Ectodermal cell (in vitro differentiated cells): Measurements from ENCODE around the gene POLR1A.
"Not testable (repeated sequence)": the region's sequence is repeated elsewhere in the genome, so short reads cannot be mapped to it uniquely, and the experiment has no call there.

ENCODE experiments used
- H3K27ac ChIP-seq: 2 replicates; pipeline ENCODE4 v1.7.0; 2013; ENCODE audit warnings: mild to moderate bottlenecking, low read depth, low read length; ENCODE audit not compliant: insufficient read depth, poor library complexity, severe bottlenecking
- H3K27me3 ChIP-seq: 2 replicates; pipeline ENCODE4 v1.7.0; 2013; ENCODE audit warnings: mild to moderate bottlenecking, low read length; ENCODE audit not compliant: insufficient read depth, control insufficient read depth, poor library complexity, severe bottlenecking
- H3K36me3 ChIP-seq: one replicate; pipeline ENCODE4 v1.7.0; 2013; ENCODE audit warnings: low read length; ENCODE audit not compliant: control insufficient read depth, insufficient read depth
- H3K4me1 ChIP-seq: one replicate; pipeline ENCODE4 v1.7.0; 2013; ENCODE audit warnings: low read length; ENCODE audit not compliant: control insufficient read depth, insufficient read depth
- H3K4me3 ChIP-seq: 2 replicates; pipeline ENCODE4 v1.7.0; 2013; ENCODE audit warnings: low read depth, low read length, control low read depth; ENCODE audit not compliant: insufficient read depth
- H3K9me3 ChIP-seq: 2 replicates; pipeline ENCODE4 v1.7.0; 2013; ENCODE audit warnings: mild to moderate bottlenecking, low read length, moderate library complexity; ENCODE audit not compliant: control insufficient read depth
- WGBS, 2 experiments: methylation state at CpG; one replicate each; pipeline ENCODE4 v1.1.7; 2013; ENCODE audit warnings: missing lambda C conversion rate in 2 of 2; 5-methylcytosine and 5-hydroxymethylcytosine counted together

POLR1A gene

GRCh38 chr2:85994421-85994777 is 111.3 kb downstream of the POLR1A start:
- no peaks in the 10 kb centered on the region for H3K27me3 ChIP-seq
- H3K27ac ChIP-seq, result no peak overlapping the region
- H3K9me3 ChIP-seq, result no peaks in the 10 kb centered on the region
- WGBS, 2 experiments, result 93% methylated on average over 3 of the region's 3 CpGs
- H3K4me1 ChIP-seq, result peaks cover 23% of the 10 kb centered on the region
- H3K36me3 ChIP-seq, result no peaks in the 10 kb centered on the region
- H3K4me3 ChIP-seq, result no peak overlapping the region

- H3K36me3 ChIP-seq, result no peaks in the 10 kb centered on the region
- no peaks in the 10 kb centered on the region for H3K9me3 ChIP-seq
- no peaks in the 10 kb centered on the region for H3K27me3 ChIP-seq
- H3K4me1 ChIP-seq, result peaks cover 14% of the 10 kb centered on the region
- no peak overlapping the region for H3K27ac ChIP-seq
- H3K4me3 ChIP-seq, result no peak overlapping the region
Observed at GRCh38 chr2:85992611-85993010, 113.1 kb downstream of the POLR1A start.

- H3K27ac ChIP-seq, H3K9me3 ChIP-seq, H3K27me3 ChIP-seq, H3K36me3 ChIP-seq, H3K4me3 ChIP-seq: not testable (repeated sequence)
- H3K4me1 ChIP-seq, result peaks cover 10% of the 10 kb centered on the region
- 89 to 96% methylated on average over 9 of the region's 9 CpGs for WGBS, 2 experiments
Observed at GRCh38 chr2:85992053-85992452, 113.6 kb downstream of the POLR1A start.

GRCh38 chr2:85990084-85990483 is 115.6 kb downstream of the POLR1A start:
- H3K27me3 ChIP-seq, result no peaks in the 10 kb centered on the region
- H3K4me3 ChIP-seq, result no peak overlapping the region
- 88 to 89% methylated on average over 8 of the region's 8 CpGs for WGBS, 2 experiments
- H3K27ac ChIP-seq, result no peak overlapping the region
- no peaks in the 10 kb centered on the region for H3K9me3 ChIP-seq
- no peaks in the 10 kb centered on the region for H3K36me3 ChIP-seq
- H3K4me1 ChIP-seq, result no peaks in the 10 kb centered on the region

- WGBS, 2 experiments, result 86 to 94% methylated on average over 7 of the region's 7 CpGs
- Histone ChIP-seq H3K4me3 (no peak overlapping the region), H3K36me3 (no peaks in the 10 kb centered on the region), H3K4me1 (no peaks in the 10 kb centered on the region), H3K27ac (no peak overlapping the region), H3K27me3 (no peaks in the 10 kb centered on the region), H3K9me3 (no peaks in the 10 kb centered on the region)
Observed at GRCh38 chr2:85989288-85989865, 116.3 kb downstream of the POLR1A start.

- H3K36me3 ChIP-seq, result no peaks in the 10 kb centered on the region
- H3K27me3 ChIP-seq, result no peaks in the 10 kb centered on the region
- H3K4me3 ChIP-seq, result no peak overlapping the region
- 92 to 94% methylated on average over 7 of the region's 7 CpGs for WGBS, 2 experiments
- no peaks in the 10 kb centered on the region for H3K9me3 ChIP-seq
- no peaks in the 10 kb centered on the region for H3K4me1 ChIP-seq
- H3K27ac ChIP-seq, result no peak overlapping the region
Observed at GRCh38 chr2:85988914-85989270, 116.8 kb downstream of the POLR1A start.

- Histone ChIP-seq H3K9me3 (no peaks in the 10 kb centered on the region), H3K4me1 (no peaks in the 10 kb centered on the region), H3K27ac (no peak overlapping the region), H3K36me3 (no peaks in the 10 kb centered on the region), H3K27me3 (no peaks in the 10 kb centered on the region), H3K4me3 (no peak overlapping the region)
- WGBS, 2 experiments, result 95% methylated on average over 10 of the region's 10 CpGs
Observed at GRCh38 chr2:85988175-85988913, 117.3 kb downstream of the POLR1A start.

GRCh38 chr2:85987266-85988174 is 118.2 kb downstream of the POLR1A start:
- no peak overlapping the region for H3K4me3 ChIP-seq
- 90 to 92% methylated on average over 6 of the region's 6 CpGs for WGBS, 2 experiments
- no peaks in the 10 kb centered on the region for H3K9me3 ChIP-seq
- H3K27me3 ChIP-seq, result no peaks in the 10 kb centered on the region
- no peaks in the 10 kb centered on the region for H3K4me1 ChIP-seq
- no peak overlapping the region for H3K27ac ChIP-seq
- no peaks in the 10 kb centered on the region for H3K36me3 ChIP-seq

GRCh38 chr2:85986121-85986520 is 119.6 kb downstream of the POLR1A start:
- Histone ChIP-seq H3K4me3 (no peak overlapping the region), H3K27me3 (no peaks in the 10 kb centered on the region), H3K36me3 (no peaks in the 10 kb centered on the region), H3K27ac (no peak overlapping the region), H3K9me3 (no peaks in the 10 kb centered on the region), H3K4me1 (no peaks in the 10 kb centered on the region)
- WGBS, 2 experiments, result 92 to 94% methylated on average over 9 of the region's 9 CpGs

- 87 to 93% methylated on average over 2 of the region's 2 CpGs for WGBS, 2 experiments
- Histone ChIP-seq H3K27me3 (no peaks in the 10 kb centered on the region), H3K9me3 (no peaks in the 10 kb centered on the region), H3K4me3 (no peak overlapping the region), H3K27ac (no peak overlapping the region), H3K36me3 (no peaks in the 10 kb centered on the region), H3K4me1 (no peaks in the 10 kb centered on the region)
Observed at GRCh38 chr2:85984788-85985187, 120.9 kb downstream of the POLR1A start.
